IPS-20b (cell line): Measurements from ENCODE around the gene RBPJL.

ENCODE experiments used
- H3K27ac ChIP-seq: one replicate; pipeline ENCODE4 v1.5.1; 2013; ENCODE audit warnings: low read length
- H3K27me3 ChIP-seq: 2 replicates; pipeline ENCODE4 v1.6.1; 2013; ENCODE audit warnings: mild to moderate bottlenecking, low read length, inconsistent platforms; ENCODE audit not compliant: insufficient read depth
- H3K36me3 ChIP-seq: 2 replicates; pipeline ENCODE4 v1.6.1; 2013; ENCODE audit warnings: low read depth, mild to moderate bottlenecking, inconsistent platforms, low read length, moderate library complexity; ENCODE audit not compliant: insufficient read depth
- H3K4me1 ChIP-seq: 2 replicates; pipeline ENCODE4 v1.6.1; 2013; ENCODE audit warnings: mild to moderate bottlenecking, control low read depth, inconsistent platforms, low read length, moderate library complexity; ENCODE audit not compliant: insufficient read depth
- H3K4me3 ChIP-seq: 2 replicates; pipeline ENCODE4 v1.5.1; 2013; ENCODE audit warnings: mild to moderate bottlenecking, low read length, inconsistent platforms
- H3K9ac ChIP-seq: 2 replicates; pipeline ENCODE4 v1.6.1; 2013; ENCODE audit warnings: low read depth, mild to moderate bottlenecking, inconsistent platforms, low read length, moderate library complexity
- H3K9me3 ChIP-seq: 2 replicates; pipeline ENCODE4 v1.6.1; 2013; ENCODE audit warnings: mild to moderate bottlenecking, low read depth, low read length, inconsistent platforms; ENCODE audit not compliant: insufficient read depth

RBPJL gene

GRCh38 chr20:45359069-45359405 lies 52.4 kb downstream of the RBPJL start:
- no peaks in the 10 kb centered on the region for H3K36me3 ChIP-seq
- H3K27me3 ChIP-seq: no peaks in the 10 kb centered on the region
- no peak overlapping the region for H3K27ac ChIP-seq
- H3K4me3 ChIP-seq: no peak overlapping the region
- no peaks in the 10 kb centered on the region for H3K9me3 ChIP-seq
- H3K9ac ChIP-seq: no peak overlapping the region
- H3K4me1 ChIP-seq: peaks cover 12% of the 10 kb centered on the region; the same call in 1 of the 2 replicates

- Histone ChIP-seq H3K27me3 (no peaks in the 10 kb centered on the region), H3K9me3 (no peaks in the 10 kb centered on the region), H3K36me3 (no peaks in the 10 kb centered on the region), H3K4me3 (no peak overlapping the region), H3K4me1 (peaks cover 13% of the 10 kb centered on the region; the same call in 1 of the 2 replicates), H3K27ac (no peak overlapping the region), H3K9ac (no peak overlapping the region)
Measured at GRCh38 chr20:45359406-45360148, 52.9 kb downstream of the RBPJL start.

- no peak overlapping the region for H3K9ac ChIP-seq
- no peaks in the 10 kb centered on the region for H3K9me3 ChIP-seq
- no peak overlapping the region for H3K27ac ChIP-seq
- H3K4me1 ChIP-seq: peaks cover 13% of the 10 kb centered on the region; the same call in 1 of the 2 replicates
- no peak overlapping the region for H3K4me3 ChIP-seq
- no peaks in the 10 kb centered on the region for H3K27me3 ChIP-seq
- H3K36me3 ChIP-seq: peaks cover 17% of the 10 kb centered on the region
Measured at GRCh38 chr20:45361793-45362192, 55.2 kb downstream of the RBPJL start.

- Histone ChIP-seq H3K27ac (peak within 1 kb of the TSS; percentile 50), H3K36me3 (peaks cover 29% of the 10 kb centered on the region), H3K4me1 (peaks cover 11% of the 10 kb centered on the region; the same call in 1 of the 2 replicates), H3K4me3 (peak within 1 kb of the TSS; percentile 92), H3K9me3 (no peaks in the 10 kb centered on the region), H3K27me3 (no peaks in the 10 kb centered on the region), H3K9ac (peak within 1 kb of the TSS; percentile 86; the same call in 1 of the 2 replicates)
Measured at GRCh38 chr20:45362804-45363610, 56.4 kb downstream of the RBPJL start, which contains the start of gene SYS1. SYS1 (plus strand) TSS chr20:45363156; CDS start chr20:45363532, 376 bp downstream.

- no peaks in the 10 kb centered on the region for H3K27me3 ChIP-seq
- H3K4me3 ChIP-seq: peak overlapping the region; percentile 92
- peaks cover 5% of the 10 kb centered on the region; the same call in 1 of the 2 replicates for H3K4me1 ChIP-seq
Measured at GRCh38 chr20:45363611-45364492, 57.2 kb downstream of the RBPJL start.

GRCh38 chr20:45365444-45365970 lies 58.9 kb downstream of the RBPJL start:
- H3K9me3 ChIP-seq: no peaks in the 10 kb centered on the region
- H3K27me3 ChIP-seq: no peaks in the 10 kb centered on the region
- H3K4me1 ChIP-seq: peaks cover 5% of the 10 kb centered on the region; the same call in 1 of the 2 replicates
- no peak overlapping the region for H3K9ac ChIP-seq
- H3K27ac ChIP-seq: no peak overlapping the region
- peaks cover 37% of the 10 kb centered on the region for H3K36me3 ChIP-seq
- no peak overlapping the region for H3K4me3 ChIP-seq

More at GRCh38 chr20:45363611-45364492, 57.2 kb downstream of the RBPJL start:
- Histone ChIP-seq H3K36me3 (peaks cover 37% of the 10 kb centered on the region), H3K9ac (peak overlapping the region; percentile 86; the same call in 1 of the 2 replicates), H3K9me3 (no peaks in the 10 kb centered on the region), H3K27ac (no peak overlapping the region)

- H3K36me3 ChIP-seq: peaks cover 37% of the 10 kb centered on the region
- no peak overlapping the region for H3K9ac ChIP-seq
- peaks cover 5% of the 10 kb centered on the region; the same call in 1 of the 2 replicates for H3K4me1 ChIP-seq
- H3K27ac ChIP-seq: no peak overlapping the region
- H3K9me3 ChIP-seq: no peaks in the 10 kb centered on the region
- no peaks in the 10 kb centered on the region for H3K27me3 ChIP-seq
- H3K4me3 ChIP-seq: no peak overlapping the region
Measured at GRCh38 chr20:45366192-45366591, 59.6 kb downstream of the RBPJL start.

GRCh38 chr20:45366631-45367030 lies 60.0 kb downstream of the RBPJL start:
- H3K27me3 ChIP-seq: no peaks in the 10 kb centered on the region
- no peaks in the 10 kb centered on the region for H3K9me3 ChIP-seq
- H3K36me3 ChIP-seq: peaks cover 37% of the 10 kb centered on the region
- H3K27ac ChIP-seq: no peak overlapping the region
- H3K9ac ChIP-seq: no peak overlapping the region
- peaks cover 5% of the 10 kb centered on the region; the same call in 1 of the 2 replicates for H3K4me1 ChIP-seq
- H3K4me3 ChIP-seq: no peak overlapping the region

- Histone ChIP-seq H3K27ac (no peak overlapping the region), H3K36me3 (peaks cover 37% of the 10 kb centered on the region), H3K4me3 (no peak overlapping the region), H3K27me3 (no peaks in the 10 kb centered on the region; the same call in 1 of the 2 replicates), H3K9ac (no peak overlapping the region), H3K9me3 (no peaks in the 10 kb centered on the region), H3K4me1 (peaks cover 5% of the 10 kb centered on the region; the same call in 1 of the 2 replicates)
Measured at GRCh38 chr20:45367126-45367525, 60.5 kb downstream of the RBPJL start.
